Liver (tissue), 9 donors: ENCODE data around the gene PYGM. TPM values are rescaled to one million over a fixed set of nuclear protein-coding genes. Genes with fewer than 3 reads are reported as not detected.

Experiments
- DNase-seq: peaks from one replicate; pipeline ENCODE4 v3.0.0-alpha.2; 2017; ENCODE audit warnings: low spot score
- H3K27ac ChIP-seq, 2 donors: one replicate each; pipeline ENCODE4 v1.7.0; 2013; ENCODE audit warnings: inconsistent platforms in 2 of 2, low read length in 2 of 2, control low read depth in 1 of 2, low read depth in 1 of 2, mild to moderate bottlenecking in 1 of 2
- H3K27me3 ChIP-seq, 4 donors: one replicate each; pipeline versions ENCODE4 v1.6.1 to v1.7.0; 2013; ENCODE audit warnings: low read length in 3 of 4, inconsistent platforms in 1 of 4, mild to moderate bottlenecking in 1 of 4, moderate library complexity in 1 of 4; ENCODE audit not compliant: control insufficient read depth in 4 of 4, insufficient read depth in 4 of 4
- H3K36me3 ChIP-seq, 4 donors: one replicate each; pipeline versions ENCODE4 v1.6.1 to v1.7.0; 2013; ENCODE audit warnings: low read length in 3 of 4, mild to moderate bottlenecking in 3 of 4, low read depth in 1 of 4, moderate library complexity in 1 of 4; ENCODE audit not compliant: control insufficient read depth in 4 of 4, insufficient read depth in 3 of 4
- H3K4me1 ChIP-seq, 4 donors: one replicate each; pipeline versions ENCODE4 v1.6.1 to v1.7.0; 2013; ENCODE audit warnings: low read length in 3 of 4, mild to moderate bottlenecking in 3 of 4, moderate library complexity in 1 of 4; ENCODE audit not compliant: control insufficient read depth in 4 of 4, insufficient read depth in 4 of 4
- H3K4me3 ChIP-seq, 3 donors: one replicate each; pipeline versions ENCODE4 v1.6.1 to v1.7.0; 2013; ENCODE audit warnings: low read length in 3 of 3, control low read depth in 1 of 3, low read depth in 1 of 3, mild to moderate bottlenecking in 1 of 3
- H3K9ac ChIP-seq, 2 donors: one replicate each; pipeline ENCODE4 v1.7.0; 2013; ENCODE audit warnings: low read length in 2 of 2, mild to moderate bottlenecking in 2 of 2, moderate library complexity in 2 of 2, control low read depth in 1 of 2, low read depth in 1 of 2
- H3K9me3 ChIP-seq, 4 donors: one replicate each; pipeline versions ENCODE4 v1.6.1 to v1.7.0; 2013; ENCODE audit warnings: low read length in 3 of 4; ENCODE audit not compliant: control insufficient read depth in 4 of 4
- EGR1 ChIP-seq, 2 donors: IDR thresholded peaks; 2 replicates each; pipeline ENCODE4 v1.6.1; 2016 to 2018; ENCODE audit warnings: antibody characterized with exemption in 2 of 2, low read depth in 2 of 2
- FOXA1 ChIP-seq: IDR thresholded peaks from 2 replicates; pipeline ENCODE4 v1.6.1; 2016; ENCODE audit warnings: antibody characterized with exemption
- FOXA2 ChIP-seq: IDR thresholded peaks from 2 replicates; pipeline ENCODE4 v1.6.1; 2016; ENCODE audit warnings: antibody characterized with exemption
- GABPA ChIP-seq, 2 donors: IDR thresholded peaks in 1 of 2; conservative IDR thresholded peaks in 1 of 2; 2 replicates each; pipeline ENCODE4 v1.6.1; 2016; ENCODE audit warnings: antibody characterized with exemption in 2 of 2, mild to moderate bottlenecking in 1 of 2, moderate library complexity in 1 of 2
- HNF4A ChIP-seq, 2 donors: conservative IDR thresholded peaks; 2 replicates each; pipeline ENCODE4 v1.6.1; 2016; ENCODE audit warnings: antibody characterized with exemption in 2 of 2, mild to moderate bottlenecking in 2 of 2
- HNF4G ChIP-seq: IDR thresholded peaks from 2 replicates; pipeline ENCODE4 v1.6.1; 2016; ENCODE audit warnings: antibody characterized with exemption
- JUND ChIP-seq, 2 donors: IDR thresholded peaks; 2 replicates each; pipeline ENCODE4 v1.6.1; 2016; ENCODE audit warnings: antibody characterized with exemption in 2 of 2
- NR2F2 ChIP-seq: IDR thresholded peaks from 2 replicates; pipeline ENCODE4 v1.6.1; 2016; ENCODE audit warnings: antibody characterized with exemption
- RAD21 ChIP-seq, 2 donors: IDR thresholded peaks; 2 replicates each; pipeline ENCODE4 v1.6.1; 2016; ENCODE audit warnings: antibody characterized with exemption in 2 of 2, mild to moderate bottlenecking in 2 of 2
- RXRA ChIP-seq, 2 donors: IDR thresholded peaks; 2 replicates each; pipeline ENCODE4 v1.6.1; 2017 to 2018; ENCODE audit warnings: antibody characterized with exemption in 2 of 2, mild to moderate bottlenecking in 1 of 2
- TAF1 ChIP-seq: conservative IDR thresholded peaks from 2 replicates; pipeline ENCODE4 v1.6.1; 2016; ENCODE audit warnings: antibody characterized with exemption, mild to moderate bottlenecking
- YY1 ChIP-seq: IDR thresholded peaks from 2 replicates; pipeline ENCODE4 v1.6.1; 2016; ENCODE audit warnings: antibody characterized with exemption, mild to moderate bottlenecking
- WGBS: extraction: QIAGEN DNeasy Blood & Tissue Kit; methylation state at CpG from one replicate; pipeline ENCODE4 v1.1.7; 2013; 5-methylcytosine and 5-hydroxymethylcytosine counted together
- polyA plus RNA-seq, 2 donors: library from polyadenylated mRNA; stranded (reverse) in 1 of 2; unstranded in 1 of 2; fragments of 200-250 nt in 1 of 2; fragments of >200 nt in 1 of 2; fragmentation: Nextera tagmentation in 1 of 2; extraction: Ambion mirVana in 1 of 2; gene quantifications; one replicate each; pipeline versions ENCODE4 v1.2.1 to v1.2.3, GENCODE V29; 2013 to 2015
- total RNA-seq, 2 donors: library from RNA; depleted of rRNA; stranded (reverse); fragments of >200 nt; gene quantifications; one replicate each; pipeline ENCODE4 v1.2.3, GENCODE V29; 2014
- TF ChIP-seq, protein P1 (sequence below): IDR thresholded peaks from 2 replicates; pipeline ENCODE4 v1.6.1; 2016; ENCODE audit warnings: antibody characterized with exemption
- TF ChIP-seq, protein P2 (sequence below): IDR thresholded peaks from 2 replicates; pipeline ENCODE4 v1.6.1; 2016; ENCODE audit warnings: antibody characterized with exemption
- TF ChIP-seq, protein P3 (sequence below): IDR thresholded peaks from 2 replicates; pipeline ENCODE4 v1.6.1; 2016; ENCODE audit warnings: antibody characterized with exemption
- TF ChIP-seq, protein P4 (sequence below): IDR thresholded peaks from 2 replicates; pipeline ENCODE4 v1.6.1; 2016; ENCODE audit warnings: antibody characterized with exemption, mild to moderate bottlenecking
- donor health status: healthy.
- donor health status: healthy.
- donor health status: healthy.
- donor health status: healthy.
- donor health status: healthy.

Gene PYGM
- total and polyA plus RNA-seq, 4 donors: 0.23 to 1.3 (median 0.29) TPM

DNA sequence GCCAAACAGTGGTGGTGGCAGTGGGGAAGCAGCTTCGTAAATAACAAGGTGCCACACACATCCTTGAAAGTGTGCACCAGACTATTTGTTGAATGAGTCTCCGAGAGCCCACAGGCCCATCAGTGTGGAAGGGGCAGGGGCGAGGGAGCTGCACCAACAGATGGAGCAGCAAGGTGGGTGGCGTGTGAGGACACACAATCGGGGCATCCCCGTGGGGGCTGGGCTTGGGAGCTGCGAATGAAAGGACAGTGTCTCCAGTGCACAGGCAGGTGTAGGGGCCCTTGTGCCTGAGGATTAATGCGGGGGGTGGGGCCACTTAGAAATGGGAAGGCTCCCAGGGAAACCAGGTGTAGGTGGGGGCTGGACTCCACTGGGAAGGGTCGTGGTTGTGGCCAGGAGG, 39.6 kb downstream of the PYGM start (continued):
- TF ChIP-seq, protein P1, sequence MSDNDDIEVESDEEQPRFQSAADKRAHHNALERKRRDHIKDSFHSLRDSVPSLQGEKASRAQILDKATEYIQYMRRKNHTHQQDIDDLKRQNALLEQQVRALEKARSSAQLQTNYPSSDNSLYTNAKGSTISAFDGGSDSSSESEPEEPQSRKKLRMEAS: no peak
- TF ChIP-seq FOXA2 (no peak), JUND (IDR thresholded peaks at IDR 0.05) (no peak), YY1 (no peak), HNF4G (no peak), FOXA1 (no peak), EGR1 (IDR thresholded peaks at IDR 0.05; ENCODE audit: low read depth in 2 of 2) (no peak), GABPA (IDR thresholded peaks at IDR 0.05 in 1 of 2, conservative IDR thresholded peaks at IDR 0.05 in 1 of 2) (no peak), HNF4A (conservative IDR thresholded peaks at IDR 0.05) (no peak), RAD21 (IDR thresholded peaks at IDR 0.05) (no peak), RXRA (IDR thresholded peaks at IDR 0.05) (no peak)

DNA sequence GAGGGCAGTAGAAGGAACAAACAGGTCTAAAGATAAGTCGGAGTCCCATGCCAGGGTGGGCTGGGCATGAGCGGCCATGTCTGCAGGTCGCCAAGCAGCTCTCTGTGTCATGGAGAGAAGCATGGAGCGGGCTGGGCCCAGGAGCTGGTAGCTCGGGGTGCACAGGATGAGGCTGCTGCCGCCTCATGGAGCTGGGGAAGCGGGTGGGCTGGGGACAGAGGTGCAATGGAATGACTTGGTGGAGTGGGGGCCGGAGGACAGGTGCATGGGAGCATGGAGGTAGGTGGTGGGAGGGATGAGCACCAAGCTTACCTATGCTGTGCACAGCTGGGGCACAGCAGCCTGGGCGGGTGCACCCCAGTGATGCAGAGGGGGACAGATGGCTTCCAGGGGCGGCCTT, 40.4 kb downstream of the PYGM start:
- Histone ChIP-seq H3K4me1 (peaks cover 7 to 14% (median 12%) of the 10 kb centered on the region in 4 donors), H3K9me3 (no peaks in the 10 kb centered on the region), H3K4me3 (no peak overlapping the region), H3K27me3 (peaks cover 3 to 13% (median 6%) of the 10 kb centered on the region in 4 donors), H3K27ac (no peak overlapping the region), H3K36me3 (no peaks in the 10 kb centered on the region), H3K9ac (no peak overlapping the region)
- TF ChIP-seq EGR1 (IDR thresholded peaks at IDR 0.05; ENCODE audit: low read depth in 2 of 2) (no peak), FOXA1 (no peak), HNF4A (conservative IDR thresholded peaks at IDR 0.05) (no peak), FOXA2 (no peak), RXRA (IDR thresholded peaks at IDR 0.05) (no peak), NR2F2 (no peak), HNF4G (no peak), YY1 (no peak), RAD21 (IDR thresholded peaks at IDR 0.05) (no peak)
- TF ChIP-seq, protein P2, sequence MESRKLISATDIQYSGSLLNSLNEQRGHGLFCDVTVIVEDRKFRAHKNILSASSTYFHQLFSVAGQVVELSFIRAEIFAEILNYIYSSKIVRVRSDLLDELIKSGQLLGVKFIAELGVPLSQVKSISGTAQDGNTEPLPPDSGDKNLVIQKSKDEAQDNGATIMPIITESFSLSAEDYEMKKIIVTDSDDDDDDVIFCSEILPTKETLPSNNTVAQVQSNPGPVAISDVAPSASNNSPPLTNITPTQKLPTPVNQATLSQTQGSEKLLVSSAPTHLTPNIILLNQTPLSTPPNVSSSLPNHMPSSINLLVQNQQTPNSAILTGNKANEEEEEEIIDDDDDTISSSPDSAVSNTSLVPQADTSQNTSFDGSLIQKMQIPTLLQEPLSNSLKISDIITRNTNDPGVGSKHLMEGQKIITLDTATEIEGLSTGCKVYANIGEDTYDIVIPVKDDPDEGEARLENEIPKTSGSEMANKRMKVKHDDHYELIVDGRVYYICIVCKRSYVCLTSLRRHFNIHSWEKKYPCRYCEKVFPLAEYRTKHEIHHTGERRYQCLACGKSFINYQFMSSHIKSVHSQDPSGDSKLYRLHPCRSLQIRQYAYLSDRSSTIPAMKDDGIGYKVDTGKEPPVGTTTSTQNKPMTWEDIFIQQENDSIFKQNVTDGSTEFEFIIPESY: no peak
- TF ChIP-seq, protein P3, sequence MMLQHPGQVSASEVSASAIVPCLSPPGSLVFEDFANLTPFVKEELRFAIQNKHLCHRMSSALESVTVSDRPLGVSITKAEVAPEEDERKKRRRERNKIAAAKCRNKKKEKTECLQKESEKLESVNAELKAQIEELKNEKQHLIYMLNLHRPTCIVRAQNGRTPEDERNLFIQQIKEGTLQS: no peak
- TF ChIP-seq, protein P4, sequence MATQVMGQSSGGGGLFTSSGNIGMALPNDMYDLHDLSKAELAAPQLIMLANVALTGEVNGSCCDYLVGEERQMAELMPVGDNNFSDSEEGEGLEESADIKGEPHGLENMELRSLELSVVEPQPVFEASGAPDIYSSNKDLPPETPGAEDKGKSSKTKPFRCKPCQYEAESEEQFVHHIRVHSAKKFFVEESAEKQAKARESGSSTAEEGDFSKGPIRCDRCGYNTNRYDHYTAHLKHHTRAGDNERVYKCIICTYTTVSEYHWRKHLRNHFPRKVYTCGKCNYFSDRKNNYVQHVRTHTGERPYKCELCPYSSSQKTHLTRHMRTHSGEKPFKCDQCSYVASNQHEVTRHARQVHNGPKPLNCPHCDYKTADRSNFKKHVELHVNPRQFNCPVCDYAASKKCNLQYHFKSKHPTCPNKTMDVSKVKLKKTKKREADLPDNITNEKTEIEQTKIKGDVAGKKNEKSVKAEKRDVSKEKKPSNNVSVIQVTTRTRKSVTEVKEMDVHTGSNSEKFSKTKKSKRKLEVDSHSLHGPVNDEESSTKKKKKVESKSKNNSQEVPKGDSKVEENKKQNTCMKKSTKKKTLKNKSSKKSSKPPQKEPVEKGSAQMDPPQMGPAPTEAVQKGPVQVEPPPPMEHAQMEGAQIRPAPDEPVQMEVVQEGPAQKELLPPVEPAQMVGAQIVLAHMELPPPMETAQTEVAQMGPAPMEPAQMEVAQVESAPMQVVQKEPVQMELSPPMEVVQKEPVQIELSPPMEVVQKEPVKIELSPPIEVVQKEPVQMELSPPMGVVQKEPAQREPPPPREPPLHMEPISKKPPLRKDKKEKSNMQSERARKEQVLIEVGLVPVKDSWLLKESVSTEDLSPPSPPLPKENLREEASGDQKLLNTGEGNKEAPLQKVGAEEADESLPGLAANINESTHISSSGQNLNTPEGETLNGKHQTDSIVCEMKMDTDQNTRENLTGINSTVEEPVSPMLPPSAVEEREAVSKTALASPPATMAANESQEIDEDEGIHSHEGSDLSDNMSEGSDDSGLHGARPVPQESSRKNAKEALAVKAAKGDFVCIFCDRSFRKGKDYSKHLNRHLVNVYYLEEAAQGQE: no peak
- TF ChIP-seq, protein P1: no peak
- no peak for DNase-seq
- WGBS: 86% methylated on average over 10 of the region's 10 CpGs

DNA sequence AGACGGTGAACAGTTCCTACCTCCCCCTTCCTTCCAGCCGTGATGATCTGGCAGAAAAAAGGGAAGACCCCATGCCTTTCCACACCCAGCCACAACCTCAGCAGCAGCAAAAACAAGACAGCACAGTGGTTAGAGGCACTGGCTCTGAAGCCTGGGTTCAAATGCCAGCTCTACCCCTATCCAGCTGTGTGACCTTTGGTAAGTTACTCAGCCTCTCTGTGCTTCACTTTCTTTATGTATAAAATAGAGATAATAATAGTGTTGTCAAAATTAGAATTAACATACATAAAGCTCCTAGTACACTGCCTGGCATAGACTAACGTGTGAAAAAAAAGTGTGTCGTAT, 41.0 kb downstream of the PYGM start:
- 72% methylated on average over 4 of the region's 4 CpGs for WGBS
- Histone ChIP-seq H3K27me3 (peaks cover 4 to 13% (median 7%) of the 10 kb centered on the region in 4 donors), H3K27ac (no peak overlapping the region), H3K4me1 (peaks cover 5 to 7% (median 6%) of the 10 kb centered on the region in 4 donors), H3K4me3 (no peak overlapping the region), H3K9ac (no peak overlapping the region), H3K9me3 (no peaks in the 10 kb centered on the region), H3K36me3 (no peaks in the 10 kb centered on the region)
- DNase-seq: no peak
- TF ChIP-seq, protein P3: no peak
- TF ChIP-seq, protein P2: no peak
- TF ChIP-seq TAF1: no peak
- no peak for TF ChIP-seq JUND (IDR thresholded peaks at IDR 0.05)
- TF ChIP-seq, protein P4: no peak
- TF ChIP-seq GABPA (IDR thresholded peaks at IDR 0.05 in 1 of 2, conservative IDR thresholded peaks at IDR 0.05 in 1 of 2): no peak
- no peak for TF ChIP-seq HNF4G
- no peak for TF ChIP-seq YY1
- TF ChIP-seq, protein P1: no peak
- TF ChIP-seq EGR1 (IDR thresholded peaks at IDR 0.05; ENCODE audit: low read depth in 2 of 2): no peak
